HG03045 (cell line): Measurements from ENCODE around the gene ARHGAP42.

Experiments used
- ATAC-seq: cut with Tn5 transposase; IDR thresholded peaks from one replicate; pipeline ENCODE4 v1.9.1; 2021; ENCODE audit warnings: mild to moderate bottlenecking, moderate library complexity; ENCODE audit not compliant: unreplicated experiment

ARHGAP42 gene

DNA sequence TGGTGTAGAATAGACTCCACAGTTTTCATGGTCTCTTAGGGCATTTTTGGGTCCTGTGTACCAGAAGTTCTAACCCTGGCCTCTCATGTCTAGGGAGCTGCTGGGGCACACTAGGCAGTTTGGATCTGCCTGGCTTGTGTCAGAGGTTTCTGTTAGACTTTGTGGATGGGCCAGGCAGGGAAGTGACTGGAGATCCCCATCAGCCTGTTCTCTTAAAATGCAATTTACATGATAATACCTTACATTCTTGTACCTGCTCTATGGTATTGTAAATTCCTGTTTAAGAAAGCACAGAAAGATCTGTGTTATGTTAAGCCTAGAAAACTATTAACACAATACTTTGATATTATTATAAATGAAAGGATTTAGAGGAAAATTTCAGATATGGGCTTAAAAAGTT, 104.0 kb downstream of the ARHGAP42 start:
- no peak for ATAC-seq

DNA sequence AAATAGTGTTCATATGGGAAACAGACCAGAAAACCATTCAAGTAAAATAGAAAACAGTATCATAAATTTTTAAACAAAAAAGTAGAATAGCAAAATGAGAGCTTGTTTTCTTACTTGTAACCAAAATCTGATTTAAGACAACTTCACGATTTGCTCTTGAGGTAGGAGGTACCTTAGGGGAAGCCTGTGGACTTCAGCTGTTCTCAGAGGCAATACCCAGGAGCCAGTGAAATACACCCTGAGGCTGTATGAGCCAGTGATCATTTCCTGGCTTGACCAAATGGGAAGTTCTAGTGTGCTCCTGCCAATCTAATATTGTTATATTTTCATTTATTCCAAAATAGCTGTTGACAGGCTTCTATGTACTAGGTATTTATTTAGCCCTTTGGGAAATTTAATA, 104.8 kb downstream of the ARHGAP42 start:
- no peak for ATAC-seq

GRCh38 chr11:100793525-100793924, 106.4 kb downstream of the ARHGAP42 start:
- ATAC-seq = no peak

DNA sequence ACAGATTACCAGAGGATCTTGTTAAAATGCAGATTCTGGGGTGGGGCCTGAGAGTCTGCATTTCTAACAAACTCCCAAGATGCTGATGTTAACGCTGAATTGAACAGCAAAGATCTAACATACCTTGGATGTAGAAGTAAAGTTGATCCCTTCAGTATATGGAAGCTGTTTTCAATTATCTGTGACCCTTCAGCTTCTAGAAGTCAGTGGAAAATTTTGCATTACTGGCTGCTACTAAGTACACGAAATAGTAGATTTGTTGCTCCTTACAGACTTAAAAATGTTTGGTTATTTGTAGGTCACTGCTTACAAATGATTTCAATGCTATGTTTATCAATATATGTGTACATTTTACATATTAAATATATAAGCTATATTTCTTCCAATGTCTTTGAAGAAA, 107.4 kb downstream of the ARHGAP42 start:
- no peak for ATAC-seq

- ATAC-seq = no peak
Measured at GRCh38 chr11:100799445-100799844, 112.4 kb downstream of the ARHGAP42 start.

GRCh38 chr11:100800202-100800601, 113.1 kb downstream of the ARHGAP42 start:
- no peak for ATAC-seq

DNA sequence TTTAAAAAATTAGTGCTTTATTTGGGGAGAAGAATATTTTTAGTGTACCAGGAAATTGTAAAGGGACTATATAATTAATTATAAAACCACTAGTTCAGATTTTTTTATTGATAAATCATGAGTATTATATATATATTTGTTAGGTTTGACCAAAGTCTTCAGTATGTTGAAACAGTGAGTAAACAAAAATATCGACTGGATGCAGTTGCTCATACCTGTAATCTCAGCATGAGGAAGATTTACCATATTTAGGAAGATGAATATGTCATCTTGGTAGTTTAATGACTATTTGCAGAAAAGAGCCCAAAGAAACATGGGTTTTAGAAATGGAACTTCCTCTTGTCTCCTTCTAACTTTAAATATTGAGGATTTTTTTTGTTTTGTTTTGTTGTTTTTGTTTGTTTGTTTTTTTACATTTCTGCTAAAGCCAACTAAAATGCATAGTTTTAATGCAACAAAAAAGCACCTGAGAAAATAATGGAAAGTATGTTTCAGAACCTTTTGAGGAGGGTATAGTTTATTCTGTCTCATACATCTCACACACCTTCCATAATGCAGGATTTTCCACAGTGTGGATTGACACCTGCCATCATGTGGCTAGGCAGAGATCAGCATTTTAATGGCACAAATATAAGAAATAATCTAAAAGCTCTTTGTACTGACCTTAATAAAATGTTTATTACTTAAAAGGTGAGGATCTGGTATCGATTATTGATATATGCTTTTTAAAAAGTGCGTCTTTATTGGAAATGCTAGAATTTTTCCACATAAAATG, 114.3 kb downstream of the ARHGAP42 start:
- no peak for ATAC-seq

DNA sequence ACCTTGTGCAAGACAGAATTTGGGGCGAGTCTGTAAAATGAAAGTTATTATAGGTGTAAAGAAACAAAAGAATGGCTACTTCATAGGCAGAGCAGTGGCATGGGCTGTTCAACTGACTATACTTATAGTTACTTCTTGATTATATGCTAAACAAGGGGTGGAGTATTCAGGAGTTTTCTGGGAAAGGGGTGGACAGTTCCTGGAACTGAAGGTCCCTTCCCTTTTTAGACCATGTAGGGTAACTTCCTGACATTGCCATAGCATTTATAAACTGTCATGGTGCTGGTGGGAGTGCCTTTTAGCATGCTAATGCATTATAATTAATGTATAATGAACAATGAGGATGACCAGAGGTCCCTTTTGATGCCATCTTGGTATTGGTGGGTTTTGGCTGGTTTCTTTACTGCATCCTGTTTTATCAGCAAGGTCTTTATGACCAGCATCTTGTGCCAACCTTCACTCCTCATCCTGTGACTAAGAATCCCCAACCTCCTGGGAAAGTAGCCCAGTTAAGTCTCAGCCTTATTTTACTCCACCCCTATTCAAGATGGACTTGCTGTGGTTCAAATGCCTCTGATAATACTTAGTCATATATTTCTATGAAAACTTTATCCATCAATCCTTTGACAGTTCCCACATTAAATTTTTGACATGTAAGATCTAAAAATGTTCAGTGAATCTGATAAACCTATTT, 118.6 kb downstream of the ARHGAP42 start:
- no peak for ATAC-seq

- no peak for ATAC-seq
Measured at GRCh38 chr11:100806296-100806695, 119.2 kb downstream of the ARHGAP42 start.

DNA sequence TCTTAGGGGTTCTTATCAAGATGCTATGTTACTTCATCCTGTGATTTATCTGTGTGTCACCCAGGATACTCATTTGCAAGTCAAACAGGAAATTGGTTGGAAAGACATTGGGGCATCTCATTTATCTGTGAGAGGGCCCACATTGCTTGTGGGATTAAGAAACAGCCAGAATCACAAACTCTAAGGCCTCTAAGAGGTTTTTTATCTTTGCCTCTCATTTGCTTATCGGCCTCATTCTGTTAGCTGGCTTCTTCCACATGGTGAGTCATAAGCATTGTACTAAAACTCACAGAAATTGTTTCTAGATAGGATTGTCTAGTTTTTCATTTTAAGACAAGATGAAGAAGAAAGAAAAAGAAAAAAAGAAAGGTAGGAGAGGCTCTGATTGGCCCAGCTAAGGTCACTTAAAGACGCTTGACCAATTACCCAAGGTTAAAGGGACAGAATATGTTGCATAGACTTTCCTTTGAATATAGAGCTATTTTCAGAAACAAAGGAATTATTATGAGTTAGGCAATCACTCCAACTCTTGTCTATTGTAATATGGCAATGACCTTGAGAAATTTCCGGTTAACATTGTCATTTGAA, 121.9 kb downstream of the ARHGAP42 start:
- no peak for ATAC-seq

GRCh38 chr11:100810146-100810545, 123.1 kb downstream of the ARHGAP42 start:
- ATAC-seq = no peak

GRCh38 chr11:100810666-100811065, 123.6 kb downstream of the ARHGAP42 start:
- ATAC-seq = no peak

DNA sequence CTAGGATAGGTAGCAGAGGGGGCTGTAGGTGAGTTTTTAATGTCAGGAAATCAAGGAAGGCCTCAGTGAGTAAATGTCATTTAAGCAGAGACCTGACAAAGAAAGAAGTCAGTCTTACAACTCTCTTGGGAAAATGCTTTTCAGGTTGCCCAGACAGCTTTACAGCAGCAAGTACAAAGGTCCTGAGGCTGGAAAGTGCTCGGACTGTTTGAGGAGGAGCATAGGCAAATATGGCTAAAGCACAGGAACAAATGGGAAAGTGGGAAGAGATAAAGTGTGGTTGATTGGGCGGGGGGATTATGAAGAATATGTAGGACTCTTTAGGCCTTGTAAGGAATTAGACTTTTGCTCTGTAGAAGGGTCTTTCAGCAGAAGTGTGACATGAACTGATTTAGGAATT, 125.4 kb downstream of the ARHGAP42 start:
- ATAC-seq = no peak

DNA sequence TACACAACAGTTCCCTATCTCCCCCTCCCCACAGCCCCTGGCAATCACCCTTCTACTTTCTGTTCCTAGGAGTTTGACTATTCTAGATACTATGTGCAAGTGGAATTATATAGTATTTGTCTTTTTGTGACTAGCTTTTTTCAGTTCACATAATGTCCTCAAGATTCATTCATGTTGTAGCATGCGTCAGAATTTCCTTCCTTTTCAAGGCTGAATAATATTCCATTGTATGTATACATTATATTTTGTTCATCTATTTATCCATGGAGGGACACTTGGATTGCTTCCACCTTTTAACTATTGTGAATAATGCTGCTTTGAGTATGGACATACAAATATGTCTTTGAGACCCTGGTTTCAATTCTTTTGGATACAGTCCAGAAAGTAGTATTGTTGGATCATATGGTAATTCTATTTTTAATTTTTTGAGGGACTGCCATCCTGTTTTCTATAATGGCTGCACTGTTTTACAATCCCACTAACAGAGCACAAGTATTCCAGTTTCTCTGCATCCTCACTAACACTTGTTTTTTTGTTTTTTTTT, 128.8 kb downstream of the ARHGAP42 start:
- ATAC-seq = no peak

- no peak for ATAC-seq
Measured at GRCh38 chr11:100816823-100817222, 129.7 kb downstream of the ARHGAP42 start.

GRCh38 chr11:100817620-100818019, 130.5 kb downstream of the ARHGAP42 start:
- no peak for ATAC-seq

- ATAC-seq = no peak
Measured at GRCh38 chr11:100820621-100821020, 133.5 kb downstream of the ARHGAP42 start.

DNA sequence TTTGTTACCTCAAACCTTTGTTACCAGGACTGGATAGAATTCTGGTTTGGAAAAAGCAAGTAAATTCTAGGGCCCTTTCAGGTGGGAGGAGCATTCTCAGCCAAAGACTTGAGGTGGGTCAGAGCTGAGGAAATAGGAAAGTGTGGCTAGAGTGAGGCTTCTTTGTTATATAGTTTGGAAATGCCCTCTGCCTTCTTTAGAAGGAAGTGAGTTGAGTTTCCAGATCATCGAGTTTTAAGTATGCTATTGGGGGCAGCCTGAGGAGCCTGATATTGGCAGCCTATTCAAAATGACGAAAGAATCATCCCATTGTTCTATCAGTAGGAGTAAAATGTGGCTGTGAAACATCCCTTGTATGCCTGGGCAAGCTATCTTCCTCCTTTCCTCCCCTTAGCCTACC, 134.1 kb downstream of the ARHGAP42 start:
- no peak for ATAC-seq

- no peak for ATAC-seq
Measured at GRCh38 chr11:100823360-100823759, 136.3 kb downstream of the ARHGAP42 start.

GRCh38 chr11:100824041-100824809, 137.1 kb downstream of the ARHGAP42 start:
- ATAC-seq = no peak

DNA sequence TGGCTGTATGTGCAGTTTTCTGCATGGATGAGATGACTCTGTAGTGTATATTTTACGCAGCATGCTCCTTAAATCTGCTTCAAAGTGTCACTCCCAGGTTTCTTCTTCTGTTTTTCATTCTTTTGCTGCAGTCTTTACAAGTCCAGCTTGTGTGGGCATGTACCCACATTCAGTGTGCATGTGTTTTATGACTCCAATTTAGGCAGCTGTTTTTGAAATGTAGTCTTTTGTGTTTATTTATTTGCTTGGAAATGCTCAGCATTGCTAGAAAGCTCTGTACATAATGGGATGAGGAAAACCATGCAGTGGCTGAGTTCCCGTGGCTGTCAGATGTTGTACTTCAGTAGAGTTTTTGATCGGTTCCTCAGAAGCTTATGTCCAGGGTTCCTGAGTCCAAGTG, 138.5 kb downstream of the ARHGAP42 start:
- ATAC-seq = no peak
